ENCODE measurements around the gene RIT2. TPM values are rescaled to one million over a fixed set of nuclear protein-coding genes. Genes with fewer than 3 reads are reported as not detected.

RIT2 gene
- total and polyA plus RNA-seq, 5 donors from 2014 or later = not detected

DNA sequence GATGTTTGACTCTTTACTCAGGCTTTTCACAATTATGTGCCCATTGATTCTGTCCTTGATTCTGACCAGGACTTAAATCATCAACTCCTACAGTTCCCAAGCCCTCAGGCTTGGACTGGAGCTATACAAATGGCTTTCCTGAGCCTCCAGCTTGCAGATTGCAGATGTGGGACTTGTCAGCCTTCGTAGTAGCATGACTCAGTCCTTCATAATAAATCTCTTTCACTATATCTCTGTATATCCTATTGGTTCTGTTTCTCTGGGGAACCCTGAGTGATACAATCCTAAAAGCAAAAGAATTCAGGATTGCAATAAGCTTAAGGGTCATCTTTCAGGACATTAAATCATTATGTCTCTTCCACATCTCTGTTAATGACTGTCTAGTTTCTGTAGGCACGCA lies 356.6 kb downstream of the RIT2 start:
- H3K27me3 ChIP-seq (ENCODE audit: control insufficient read depth, insufficient read depth, low read length) = no peaks in the 10 kb centered on the region
- Mint-ChIP-seq H3K4me1 (no peaks in the 10 kb centered on the region), H3K9me3 (peaks cover 0 to 13% (median 4%) of the 10 kb centered on the region in 7 donors), H3K36me3 (no peaks in the 10 kb centered on the region), H3K27ac (no peak overlapping the region), H3K4me3 (no peak overlapping the region), H3K27me3 (no peaks in the 10 kb centered on the region)
- DNase-seq (no peak), ATAC-seq (ENCODE audit: low read depth in 2 of 2) (no peak)
- H3K4me1 ChIP-seq (ENCODE audit: control insufficient read depth, insufficient read depth, low read length, poor library complexity, severe bottlenecking) = no peaks in the 10 kb centered on the region
- no peak overlapping the region for H3K4me3 ChIP-seq (ENCODE audit: low read depth, low read length)
- no peak overlapping the region for H3K27ac ChIP-seq (ENCODE audit: insufficient read depth, low read length, poor library complexity, severe bottlenecking)
- H3K9me3 ChIP-seq (ENCODE audit: control insufficient read depth in 2 of 2, low read length in 2 of 2) = no peaks in the 10 kb centered on the region
- H3K36me3 ChIP-seq (ENCODE audit: control insufficient read depth, insufficient read depth, low read length) = no peaks in the 10 kb centered on the region

DNA sequence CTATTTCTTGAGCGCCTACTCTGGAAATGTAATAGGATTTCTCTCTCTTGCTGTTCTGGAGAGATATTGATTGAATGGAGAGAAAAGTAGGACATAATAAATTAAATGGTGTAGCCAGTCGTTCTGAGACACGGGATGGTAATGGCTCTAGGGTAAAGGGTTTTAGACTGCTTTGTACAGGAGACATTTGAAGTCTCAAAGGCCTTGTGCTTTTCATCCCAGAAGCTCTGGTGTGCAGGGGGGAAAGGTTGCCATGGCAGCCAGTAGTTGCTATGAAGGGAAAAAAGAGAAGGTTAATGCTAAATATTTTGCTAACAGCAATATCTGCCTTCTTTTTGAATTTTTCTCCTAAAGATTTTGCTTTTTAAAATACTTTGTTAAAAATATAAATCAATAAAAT lies 359.3 kb downstream of the RIT2 start:
- Histone ChIP-seq H3K9me3 (ENCODE audit: control insufficient read depth in 2 of 2, low read length in 2 of 2) (no peaks in the 10 kb centered on the region), H3K4me1 (ENCODE audit: control insufficient read depth, insufficient read depth, low read length, poor library complexity, severe bottlenecking) (no peaks in the 10 kb centered on the region), H3K36me3 (ENCODE audit: control insufficient read depth, insufficient read depth, low read length) (no peaks in the 10 kb centered on the region), H3K27ac (ENCODE audit: insufficient read depth, low read length, poor library complexity, severe bottlenecking) (no peak overlapping the region), H3K4me3 (ENCODE audit: low read depth, low read length) (no peak overlapping the region), H3K27me3 (ENCODE audit: control insufficient read depth, insufficient read depth, low read length) (no peaks in the 10 kb centered on the region)
- DNase-seq (no peak), ATAC-seq (ENCODE audit: low read depth in 2 of 2) (no peak)
- Mint-ChIP-seq H3K4me1 (no peaks in the 10 kb centered on the region), H3K27ac (no peak overlapping the region), H3K4me3 (no peak overlapping the region), H3K36me3 (no peaks in the 10 kb centered on the region), H3K27me3 (no peaks in the 10 kb centered on the region), H3K9me3 (peaks cover 0 to 13% (median 4%) of the 10 kb centered on the region in 7 donors)

DNA sequence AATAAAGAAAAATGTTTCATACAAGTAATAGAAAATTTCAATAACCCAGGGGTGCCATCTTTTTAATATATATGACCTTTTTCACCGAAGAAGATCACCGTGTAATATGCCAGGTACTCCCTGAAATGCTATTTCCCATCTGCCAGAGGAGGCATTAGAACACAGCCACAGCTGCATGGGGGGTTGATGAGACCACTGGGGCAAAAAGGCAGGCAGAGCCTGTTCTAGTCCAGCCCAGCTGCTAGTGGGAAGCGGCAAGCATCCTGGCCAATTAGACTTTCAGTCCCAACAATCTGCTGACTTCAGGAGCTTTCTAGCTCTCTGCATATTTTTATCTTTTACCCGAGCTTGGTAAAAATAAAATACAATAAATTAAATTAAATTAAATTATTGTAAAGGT lies 362.6 kb downstream of the RIT2 start:
- Histone ChIP-seq H3K27ac (ENCODE audit: insufficient read depth, low read length, poor library complexity, severe bottlenecking) (no peak overlapping the region), H3K27me3 (ENCODE audit: control insufficient read depth, insufficient read depth, low read length) (no peaks in the 10 kb centered on the region), H3K4me1 (ENCODE audit: control insufficient read depth, insufficient read depth, low read length, poor library complexity, severe bottlenecking) (no peaks in the 10 kb centered on the region), H3K4me3 (ENCODE audit: low read depth, low read length) (no peak overlapping the region), H3K9me3 (ENCODE audit: control insufficient read depth in 2 of 2, low read length in 2 of 2) (no peaks in the 10 kb centered on the region), H3K36me3 (ENCODE audit: control insufficient read depth, insufficient read depth, low read length) (no peaks in the 10 kb centered on the region)
- Mint-ChIP-seq H3K27me3 (no peaks in the 10 kb centered on the region), H3K9me3 (peaks cover 0 to 16% (median 4%) of the 10 kb centered on the region in 7 donors), H3K4me3 (no peak overlapping the region), H3K4me1 (no peaks in the 10 kb centered on the region), H3K27ac (no peak overlapping the region), H3K36me3 (no peaks in the 10 kb centered on the region)
- DNase-seq (no peak), ATAC-seq (ENCODE audit: low read depth in 2 of 2) (no peak)

DNA sequence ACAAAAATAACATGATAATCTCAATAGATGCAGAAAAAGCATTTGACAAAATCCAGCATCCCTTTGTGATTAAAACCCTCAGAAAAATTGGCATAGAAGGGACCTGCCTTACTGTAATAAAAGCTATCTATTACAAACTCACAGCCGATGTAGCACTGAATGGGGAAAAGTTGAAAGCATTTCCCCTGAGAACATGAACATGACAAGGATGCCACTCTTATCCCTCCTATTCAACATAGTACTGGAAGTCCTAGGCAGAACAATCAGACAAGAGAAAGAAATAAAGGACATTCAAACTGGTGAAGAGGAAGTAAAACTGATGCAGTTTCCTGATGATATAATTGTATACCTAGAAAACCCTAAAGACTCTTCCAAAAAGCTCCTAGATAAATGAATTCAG lies 368.7 kb downstream of the RIT2 start:
- H3K27ac Mint-ChIP-seq = peak overlapping the region in 1 of 3 donors; percentile 2

DNA sequence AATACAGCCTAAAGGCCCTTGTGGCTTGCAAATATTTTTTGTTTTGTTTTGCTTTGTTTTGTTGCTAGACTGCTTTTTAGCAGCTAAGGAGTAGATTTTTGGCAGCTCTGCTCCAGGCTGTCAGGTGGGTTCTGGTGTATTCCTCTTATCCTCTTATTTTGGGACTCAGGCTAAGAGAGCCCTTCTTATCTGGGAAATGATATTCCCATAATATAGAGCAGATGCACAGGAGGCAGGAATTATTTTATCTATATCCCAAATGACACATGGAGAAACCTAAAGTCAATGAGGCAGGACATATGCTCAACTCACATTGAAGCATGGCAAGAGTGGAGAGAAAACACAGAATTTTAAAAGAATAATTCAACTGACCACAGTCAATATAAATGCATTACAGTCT lies 369.6 kb downstream of the RIT2 start:
- Histone ChIP-seq H3K27me3 (ENCODE audit: control insufficient read depth, insufficient read depth, low read length) (no peaks in the 10 kb centered on the region), H3K4me1 (ENCODE audit: control insufficient read depth, insufficient read depth, low read length, poor library complexity, severe bottlenecking) (no peaks in the 10 kb centered on the region), H3K4me3 (ENCODE audit: low read depth, low read length) (no peak overlapping the region), H3K27ac (ENCODE audit: insufficient read depth, low read length, poor library complexity, severe bottlenecking) (no peak overlapping the region), H3K36me3 (ENCODE audit: control insufficient read depth, insufficient read depth, low read length) (no peaks in the 10 kb centered on the region), H3K9me3 (ENCODE audit: control insufficient read depth in 2 of 2, low read length in 2 of 2) (no peaks in the 10 kb centered on the region)
- Mint-ChIP-seq H3K27ac (no peak overlapping the region), H3K36me3 (no peaks in the 10 kb centered on the region), H3K9me3 (peaks cover 0 to 18% (median 3%) of the 10 kb centered on the region in 7 donors), H3K4me1 (no peaks in the 10 kb centered on the region), H3K4me3 (no peak overlapping the region), H3K27me3 (no peaks in the 10 kb centered on the region)
- DNase-seq = no peak
- no peak for ATAC-seq (ENCODE audit: low read depth in 2 of 2)

More for the DNA sequence above, 368.7 kb downstream of the RIT2 start:
- no peaks in the 10 kb centered on the region for H3K27me3 Mint-ChIP-seq
- Histone ChIP-seq H3K9me3 (ENCODE audit: control insufficient read depth in 2 of 2, low read length in 2 of 2) (no peaks in the 10 kb centered on the region), H3K4me1 (ENCODE audit: control insufficient read depth, insufficient read depth, low read length, poor library complexity, severe bottlenecking) (no peaks in the 10 kb centered on the region), H3K27me3 (ENCODE audit: control insufficient read depth, insufficient read depth, low read length) (no peaks in the 10 kb centered on the region), H3K27ac (ENCODE audit: insufficient read depth, low read length, poor library complexity, severe bottlenecking) (no peak overlapping the region), H3K36me3 (ENCODE audit: control insufficient read depth, insufficient read depth, low read length) (no peaks in the 10 kb centered on the region), H3K4me3 (ENCODE audit: low read depth, low read length) (no peak overlapping the region)
- H3K36me3 Mint-ChIP-seq = no peaks in the 10 kb centered on the region
- ATAC-seq (ENCODE audit: low read depth in 2 of 2) = no peak
- no peak overlapping the region for H3K4me3 Mint-ChIP-seq
- no peak for DNase-seq
- peaks cover 0 to 18% (median 3%) of the 10 kb centered on the region in 7 donors for H3K9me3 Mint-ChIP-seq
- H3K4me1 Mint-ChIP-seq = no peaks in the 10 kb centered on the region

DNA sequence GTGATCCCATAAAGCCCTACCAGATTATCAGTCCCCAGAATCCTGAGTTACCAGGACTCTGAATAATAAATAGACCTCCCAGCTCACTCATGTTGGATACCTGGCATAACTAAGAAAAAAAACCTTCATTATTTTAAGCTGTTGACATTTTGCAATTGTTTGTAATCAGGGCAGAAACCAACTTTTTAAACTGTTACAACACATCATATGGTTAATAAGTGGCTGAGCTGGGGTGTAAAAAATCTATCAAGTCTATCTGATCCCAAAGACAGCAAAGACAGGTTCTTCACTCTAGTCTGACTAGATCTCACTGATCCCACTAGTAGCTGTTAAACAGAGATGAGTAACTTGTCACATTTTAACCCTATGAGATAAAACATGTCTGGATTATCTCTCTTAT lies 370.3 kb downstream of the RIT2 start:
- Mint-ChIP-seq H3K27ac (no peak overlapping the region), H3K36me3 (no peaks in the 10 kb centered on the region), H3K27me3 (no peaks in the 10 kb centered on the region), H3K4me1 (no peaks in the 10 kb centered on the region), H3K9me3 (peaks cover 0 to 18% (median 3%) of the 10 kb centered on the region in 7 donors), H3K4me3 (no peak overlapping the region)
- DNase-seq = no peak
- H3K4me3 ChIP-seq (ENCODE audit: low read depth, low read length) = no peak overlapping the region
- no peak overlapping the region for H3K27ac ChIP-seq (ENCODE audit: insufficient read depth, low read length, poor library complexity, severe bottlenecking)
- H3K36me3 ChIP-seq (ENCODE audit: control insufficient read depth, insufficient read depth, low read length) = no peaks in the 10 kb centered on the region
- H3K4me1 ChIP-seq (ENCODE audit: control insufficient read depth, insufficient read depth, low read length, poor library complexity, severe bottlenecking) = no peaks in the 10 kb centered on the region
- ATAC-seq (ENCODE audit: low read depth in 2 of 2) = no peak
- no peaks in the 10 kb centered on the region for H3K9me3 ChIP-seq (ENCODE audit: control insufficient read depth in 2 of 2, low read length in 2 of 2)
- H3K27me3 ChIP-seq (ENCODE audit: control insufficient read depth, insufficient read depth, low read length) = no peaks in the 10 kb centered on the region

DNA sequence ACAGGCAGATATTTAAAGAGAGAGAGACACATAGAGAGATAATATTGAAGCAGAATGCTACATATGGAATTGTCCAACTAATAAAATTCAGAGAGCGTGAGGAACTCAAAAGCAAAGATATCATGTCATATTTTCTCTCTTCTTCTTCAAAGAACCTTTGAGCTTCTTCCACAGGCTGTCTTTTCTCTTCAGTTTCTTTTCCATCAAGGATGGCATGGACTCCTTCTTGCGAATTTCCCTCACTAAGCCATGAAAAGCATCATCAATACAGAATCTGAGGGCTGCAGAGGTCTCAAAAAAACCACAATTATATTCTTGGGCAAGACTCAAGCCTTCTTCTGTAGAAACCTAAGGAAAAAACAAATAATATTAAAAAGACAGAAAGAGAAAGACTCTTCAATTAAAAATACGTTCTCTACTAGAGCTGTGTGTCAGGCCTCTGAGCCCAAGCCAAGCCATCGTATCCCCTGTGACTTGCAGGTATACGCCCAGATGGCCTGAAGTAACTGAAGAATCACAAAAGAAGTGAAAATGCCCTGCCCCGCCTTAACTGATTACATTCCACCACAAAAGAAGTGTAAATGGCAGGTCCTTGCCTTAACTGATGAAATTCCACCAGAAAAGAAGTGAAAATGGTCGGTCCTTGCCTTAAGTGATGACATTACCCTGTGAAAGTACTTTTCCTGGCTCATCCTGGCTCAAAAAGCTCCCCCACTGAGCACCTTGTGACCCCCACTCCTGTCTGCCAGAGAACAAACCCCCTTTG lies 371.9 kb downstream of the RIT2 start:
- H3K4me1 Mint-ChIP-seq = no peaks in the 10 kb centered on the region
- no peaks in the 10 kb centered on the region for H3K9me3 ChIP-seq (ENCODE audit: control insufficient read depth in 2 of 2, low read length in 2 of 2)
- no peak overlapping the region for H3K27ac Mint-ChIP-seq
- H3K36me3 Mint-ChIP-seq = no peaks in the 10 kb centered on the region
- ATAC-seq (ENCODE audit: low read depth in 2 of 2) = no peak
- H3K27me3 ChIP-seq (ENCODE audit: control insufficient read depth, insufficient read depth, low read length) = no peaks in the 10 kb centered on the region
- no peaks in the 10 kb centered on the region for H3K36me3 ChIP-seq (ENCODE audit: control insufficient read depth, insufficient read depth, low read length)
- H3K4me3 ChIP-seq (ENCODE audit: low read depth, low read length) = no peak overlapping the region
- no peak overlapping the region for H3K27ac ChIP-seq (ENCODE audit: insufficient read depth, low read length, poor library complexity, severe bottlenecking)
- peaks cover 0 to 14% (median 3%) of the 10 kb centered on the region in 7 donors for H3K9me3 Mint-ChIP-seq
- DNase-seq = no peak
- H3K4me1 ChIP-seq (ENCODE audit: control insufficient read depth, insufficient read depth, low read length, poor library complexity, severe bottlenecking) = no peaks in the 10 kb centered on the region
- no peak overlapping the region for H3K4me3 Mint-ChIP-seq
- H3K27me3 Mint-ChIP-seq = no peaks in the 10 kb centered on the region

DNA sequence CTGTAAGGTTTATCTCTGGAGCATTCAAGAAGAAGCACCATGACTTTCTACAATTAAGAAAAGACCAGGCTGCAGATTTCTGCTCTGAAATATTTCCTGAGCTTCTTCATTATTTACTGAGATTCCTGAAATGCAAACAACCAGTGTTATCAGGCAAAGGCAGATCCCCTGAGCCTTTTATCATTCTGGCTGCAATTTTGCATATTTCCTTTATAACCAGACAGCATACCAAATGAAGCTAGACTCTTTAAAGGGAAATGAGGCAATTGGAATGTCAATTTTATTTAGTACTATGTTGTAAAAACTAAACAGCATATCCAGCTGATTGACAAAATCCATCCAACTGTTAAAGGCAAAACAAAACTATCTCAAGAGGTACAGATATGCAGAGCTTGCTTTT lies 372.5 kb downstream of the RIT2 start:
- DNase-seq (no peak), ATAC-seq (ENCODE audit: low read depth in 2 of 2) (no peak)
- no peak overlapping the region for H3K27ac Mint-ChIP-seq
- Histone ChIP-seq H3K27ac (ENCODE audit: insufficient read depth, low read length, poor library complexity, severe bottlenecking) (no peak overlapping the region), H3K9me3 (ENCODE audit: control insufficient read depth in 2 of 2, low read length in 2 of 2) (no peaks in the 10 kb centered on the region), H3K4me1 (ENCODE audit: control insufficient read depth, insufficient read depth, low read length, poor library complexity, severe bottlenecking) (no peaks in the 10 kb centered on the region), H3K36me3 (ENCODE audit: control insufficient read depth, insufficient read depth, low read length) (no peaks in the 10 kb centered on the region), H3K27me3 (ENCODE audit: control insufficient read depth, insufficient read depth, low read length) (no peaks in the 10 kb centered on the region), H3K4me3 (ENCODE audit: low read depth, low read length) (no peak overlapping the region)
- no peaks in the 10 kb centered on the region for H3K4me1 Mint-ChIP-seq
- H3K27me3 Mint-ChIP-seq = no peaks in the 10 kb centered on the region
- H3K36me3 Mint-ChIP-seq = no peaks in the 10 kb centered on the region
- H3K9me3 Mint-ChIP-seq = peaks cover 0 to 13% (median 0%) of the 10 kb centered on the region in 7 donors
- H3K4me3 Mint-ChIP-seq = no peak overlapping the region
